Mesenchymal stem cell (in vitro differentiated cells and primary cell): ENCODE measurements around the gene GPER1.
A peak's percentile ranks its signal among the peaks of the same experiment; 100 is the strongest.

Experiments used
- DNase-seq: peaks from one replicate; pipeline ENCODE4 v3.0.0-alpha.2; 2013
- H2AFZ ChIP-seq: one replicate; pipeline ENCODE4 v1.6.1; 2013; ENCODE audit warnings: low read depth, mild to moderate bottlenecking, control low read depth, inconsistent platforms, low read length, moderate library complexity
- H2AK5ac ChIP-seq: 2 replicates; pipeline ENCODE4 v1.6.1; 2013; ENCODE audit warnings: low read length, moderate library complexity, mild to moderate bottlenecking, inconsistent platforms; ENCODE audit not compliant: severe bottlenecking
- H2BK120ac ChIP-seq: one replicate; pipeline ENCODE4 v1.6.1; 2013; ENCODE audit warnings: low read depth, mild to moderate bottlenecking, inconsistent platforms, low read length, moderate library complexity
- H2BK12ac ChIP-seq, 2 experiments: one replicate each; pipeline ENCODE4 v1.6.1; 2013; ENCODE audit warnings: inconsistent platforms in 2 of 2, low read length in 2 of 2, mild to moderate bottlenecking in 2 of 2, moderate library complexity in 2 of 2, control low read depth in 1 of 2
- H2BK15ac ChIP-seq: one replicate; pipeline ENCODE4 v1.6.1; 2013; ENCODE audit warnings: mild to moderate bottlenecking, low read depth, inconsistent platforms; ENCODE audit not compliant: poor library complexity, severe bottlenecking
- H2BK5ac ChIP-seq: 2 replicates; pipeline ENCODE4 v1.6.1; 2013; ENCODE audit warnings: low read depth, mild to moderate bottlenecking, low read length, control low read depth, inconsistent platforms; ENCODE audit not compliant: poor library complexity, severe bottlenecking
- H3K14ac ChIP-seq, 2 experiments: one replicate each; pipeline ENCODE4 v1.6.1; 2013; ENCODE audit warnings: inconsistent platforms in 2 of 2, low read length in 2 of 2, control low read depth in 1 of 2, mild to moderate bottlenecking in 1 of 2, moderate library complexity in 1 of 2
- H3K18ac ChIP-seq, 2 experiments: one replicate each; pipeline ENCODE4 v1.6.1; 2013; ENCODE audit warnings: inconsistent platforms in 2 of 2, low read length in 2 of 2, control low read depth in 1 of 2, low read depth in 1 of 2, mild to moderate bottlenecking in 1 of 2
- H3K23ac ChIP-seq, 2 experiments: one replicate each; pipeline ENCODE4 v1.6.1; 2013; ENCODE audit warnings: inconsistent platforms in 2 of 2, low read length in 2 of 2, mild to moderate bottlenecking in 2 of 2, moderate library complexity in 2 of 2, control low read depth in 1 of 2
- H3K27ac ChIP-seq: 2 replicates; pipeline ENCODE4 v1.5.1; 2013; ENCODE audit warnings: mild to moderate bottlenecking, moderate library complexity, low read length, control low read depth, inconsistent platforms; ENCODE audit not compliant: poor library complexity, severe bottlenecking
- H3K27me3 ChIP-seq, 2 experiments: 2 replicates each; pipeline versions ENCODE4 v1.6.1 to v1.7.0; 2013; ENCODE audit warnings: low read length in 2 of 2, mild to moderate bottlenecking in 2 of 2, moderate library complexity in 2 of 2, control low read depth in 1 of 2, inconsistent platforms in 1 of 2; ENCODE audit not compliant: control insufficient read depth in 1 of 2, insufficient read depth in 1 of 2
- H3K36me3 ChIP-seq, 2 experiments: 2 replicates each; pipeline versions ENCODE4 v1.6.1 to v1.7.0; 2013; ENCODE audit warnings: low read length in 2 of 2, control low read depth in 1 of 2, inconsistent platforms in 1 of 2, low read depth in 1 of 2, mild to moderate bottlenecking in 1 of 2; ENCODE audit not compliant: insufficient read depth in 2 of 2, control insufficient read depth in 1 of 2
- H3K4ac ChIP-seq, 2 experiments: one replicate each; pipeline ENCODE4 v1.6.1; 2013; ENCODE audit warnings: inconsistent platforms in 2 of 2, low read length in 2 of 2, mild to moderate bottlenecking in 2 of 2, moderate library complexity in 2 of 2, control low read depth in 1 of 2, low read depth in 1 of 2
- H3K4me1 ChIP-seq: 2 replicates; pipeline ENCODE4 v1.6.1; 2013; ENCODE audit warnings: low read depth, low read length, control low read depth; ENCODE audit not compliant: control insufficient read depth, insufficient read depth
- H3K4me2 ChIP-seq: 2 replicates; pipeline ENCODE4 v1.6.1; 2013; ENCODE audit warnings: low read length, mild to moderate bottlenecking, inconsistent platforms; ENCODE audit not compliant: poor library complexity, severe bottlenecking
- H3K4me3 ChIP-seq, 2 experiments: 2 replicates each; pipeline versions ENCODE4 v1.5.1 to v1.7.0; 2013; ENCODE audit warnings: low read length in 2 of 2, mild to moderate bottlenecking in 2 of 2, control low read depth in 1 of 2, low read depth in 1 of 2; ENCODE audit not compliant: insufficient read depth in 1 of 2
- H3K79me1 ChIP-seq: replicated peaks from 2 replicates; pipeline ENCODE4 v1.6.1; 2013; ENCODE audit warnings: mild to moderate bottlenecking, control low read depth, low read length, inconsistent platforms; ENCODE audit not compliant: poor library complexity, severe bottlenecking
- H3K9ac ChIP-seq: 2 replicates; pipeline ENCODE4 v1.7.0; 2013; ENCODE audit warnings: mild to moderate bottlenecking, low read length, moderate library complexity
- H3K9me3 ChIP-seq: 2 replicates; pipeline ENCODE4 v1.7.0; 2013; ENCODE audit warnings: mild to moderate bottlenecking, low read length; ENCODE audit not compliant: control insufficient read depth
- H4K8ac ChIP-seq: one replicate; pipeline ENCODE4 v1.6.1; 2013; ENCODE audit warnings: inconsistent platforms, mild to moderate bottlenecking, low read length, moderate library complexity
- H4K91ac ChIP-seq: one replicate; pipeline ENCODE4 v1.6.1; 2013; ENCODE audit warnings: mild to moderate bottlenecking, low read length, inconsistent platforms
- WGBS: methylation state at CpG from one replicate; pipeline ENCODE4 v1.1.7; 2013; ENCODE audit warnings: mixed read lengths; 5-methylcytosine and 5-hydroxymethylcytosine counted together

GPER1 gene

GRCh38 chr7:1080252-1080920 is 7.5 kb upstream of the GPER1 start:
- DNase-seq = peak; percentile 57
- H3K18ac ChIP-seq = peak overlapping the region in 1 of 2 experiments; percentile 9
- H3K36me3 ChIP-seq = peaks cover 0 to 37% of the 10 kb centered on the region in 2 experiments
- H2BK5ac ChIP-seq = no peak overlapping the region
- H3K4ac ChIP-seq = peak overlapping the region in 1 of 2 experiments; percentile 58
- no peak overlapping the region for H3K4me3 ChIP-seq
- peaks cover 24% of the 10 kb centered on the region for H3K4me1 ChIP-seq
- peak overlapping the region in 1 of 2 experiments; percentile 62 for H3K14ac ChIP-seq
- no peak overlapping the region for H3K23ac ChIP-seq
- H3K4me2 ChIP-seq = no peak overlapping the region
- peak overlapping the region; percentile 45 for H4K8ac ChIP-seq
- H3K79me1 ChIP-seq = peaks cover 59% of the 10 kb centered on the region
- H3K27ac ChIP-seq = no peak overlapping the region
- H2AK5ac ChIP-seq = no peak overlapping the region
- no peaks in the 10 kb centered on the region for H3K27me3 ChIP-seq
- H2BK120ac ChIP-seq = no peak overlapping the region
- no peak overlapping the region for H2AFZ ChIP-seq
- peak overlapping the region in 1 of 2 experiments; percentile 17 for H2BK12ac ChIP-seq
- H3K9ac ChIP-seq = no peak overlapping the region
- peak overlapping the region; percentile 44 for H4K91ac ChIP-seq
- WGBS = 76% methylated on average over 38 of the region's 38 CpGs
- H2BK15ac ChIP-seq = no peak overlapping the region
- no peaks in the 10 kb centered on the region for H3K9me3 ChIP-seq

DNA sequence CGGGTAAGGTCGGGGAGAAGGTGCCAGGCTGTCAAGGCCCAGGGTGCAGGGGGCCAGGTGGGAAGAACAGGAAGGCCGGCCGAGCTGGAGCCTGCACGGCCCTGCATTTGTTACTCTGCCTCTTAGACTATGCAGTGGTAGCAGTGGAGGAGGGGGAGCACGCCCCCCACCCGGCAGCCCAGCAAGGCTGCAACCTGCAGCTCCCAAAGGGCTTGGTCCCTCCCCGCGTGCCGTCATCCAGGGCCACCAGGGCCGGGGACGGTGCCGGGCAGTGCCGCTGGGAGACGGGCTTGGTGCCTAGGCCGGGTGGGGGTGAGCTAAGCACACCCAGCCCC is 7.0 kb upstream of the GPER1 start:
- H3K27ac ChIP-seq = no peak overlapping the region
- H3K4me1 ChIP-seq = peaks cover 25% of the 10 kb centered on the region
- WGBS = 80% methylated on average over 16 of the region's 16 CpGs
- no peak overlapping the region for H3K23ac ChIP-seq
- H3K14ac ChIP-seq = peak overlapping the region in 1 of 2 experiments; percentile 62
- peak overlapping the region; percentile 45 for H4K8ac ChIP-seq
- peaks cover 59% of the 10 kb centered on the region for H3K79me1 ChIP-seq
- H3K9me3 ChIP-seq = no peaks in the 10 kb centered on the region
- H4K91ac ChIP-seq = no peak overlapping the region
- no peak overlapping the region for H2BK5ac ChIP-seq
- H3K27me3 ChIP-seq = no peaks in the 10 kb centered on the region
- peak overlapping the region in 1 of 2 experiments; percentile 17 for H2BK12ac ChIP-seq
- H2AK5ac ChIP-seq = no peak overlapping the region
- H2BK120ac ChIP-seq = no peak overlapping the region
- H3K36me3 ChIP-seq = peaks cover 0 to 37% of the 10 kb centered on the region in 2 experiments
- H3K4ac ChIP-seq = peak overlapping the region in 1 of 2 experiments; percentile 58
- no peak overlapping the region for H2BK15ac ChIP-seq
- no peak overlapping the region for H3K4me2 ChIP-seq
- H3K9ac ChIP-seq = no peak overlapping the region
- DNase-seq = no peak
- H3K4me3 ChIP-seq = no peak overlapping the region
- peak overlapping the region in 1 of 2 experiments; percentile 9 for H3K18ac ChIP-seq
- H2AFZ ChIP-seq = no peak overlapping the region

GRCh38 chr7:1081336-1081735 is 6.6 kb upstream of the GPER1 start:
- Histone ChIP-seq H4K91ac (peak overlapping the region; percentile 48), H4K8ac (no peak overlapping the region), H3K4me3 (no peak overlapping the region), H3K18ac (peak overlapping the region; percentile 58 to 91), H3K27me3 (no peaks in the 10 kb centered on the region), H3K9me3 (no peaks in the 10 kb centered on the region), H2BK12ac (peak overlapping the region; percentile 67 to 88), H3K36me3 (peaks cover 0 to 33% of the 10 kb centered on the region in 2 experiments), H3K23ac (no peak overlapping the region), H3K14ac (no peak overlapping the region), H2AFZ (no peak overlapping the region), H2BK5ac (no peak overlapping the region), H2BK120ac (peak overlapping the region; percentile 6), H2AK5ac (no peak overlapping the region), H3K9ac (no peak overlapping the region), H3K4ac (no peak overlapping the region), H3K4me1 (peaks cover 27% of the 10 kb centered on the region), H2BK15ac (no peak overlapping the region), H3K79me1 (peaks cover 55% of the 10 kb centered on the region), H3K4me2 (no peak overlapping the region), H3K27ac (no peak overlapping the region)
- DNase-seq = no peak
- 88% methylated on average over 20 of the region's 20 CpGs for WGBS

DNA sequence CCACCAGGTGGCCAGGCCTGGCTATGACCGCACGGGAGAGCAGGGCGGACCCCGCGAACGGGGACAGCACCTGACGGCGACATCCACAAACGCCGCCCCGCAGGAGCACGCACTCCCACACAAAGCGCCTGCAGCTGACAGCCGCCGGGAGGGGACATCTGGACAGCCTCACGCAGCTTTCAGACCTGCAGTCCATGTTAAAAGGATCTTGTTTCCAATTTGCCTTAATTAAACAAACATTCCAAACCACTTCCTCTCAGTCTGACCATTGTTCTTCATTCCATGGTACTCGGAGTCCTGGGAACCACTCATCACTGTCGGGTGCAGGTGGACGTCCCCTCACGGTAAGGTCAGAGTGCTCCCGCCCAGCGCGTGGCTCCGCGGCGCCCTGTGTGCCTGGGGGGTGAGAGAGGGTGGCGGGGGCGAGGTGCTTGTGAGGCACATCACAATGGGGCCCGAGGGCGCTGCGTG is 5.9 kb upstream of the GPER1 start:
- DNase-seq = peak; percentile 72
- peak overlapping the region; percentile 58 to 91 for H3K18ac ChIP-seq
- H3K4ac ChIP-seq = no peak overlapping the region
- H2AK5ac ChIP-seq = no peak overlapping the region
- no peak overlapping the region for H2AFZ ChIP-seq
- peak overlapping the region; percentile 39 for H2BK15ac ChIP-seq
- peak overlapping the region in 1 of 2 experiments; percentile 37 for H3K14ac ChIP-seq
- no peak overlapping the region for H4K8ac ChIP-seq
- H3K4me3 ChIP-seq = no peak overlapping the region
- H3K36me3 ChIP-seq = peaks cover 0 to 32% of the 10 kb centered on the region in 2 experiments
- H4K91ac ChIP-seq = peak overlapping the region; percentile 48
- WGBS = 39% methylated on average over 30 of the region's 31 CpGs
- no peak overlapping the region for H3K9ac ChIP-seq
- H3K23ac ChIP-seq = peak overlapping the region in 1 of 2 experiments; percentile 68
- no peaks in the 10 kb centered on the region for H3K9me3 ChIP-seq
- H3K27me3 ChIP-seq = no peaks in the 10 kb centered on the region
- H3K4me1 ChIP-seq = peaks cover 32% of the 10 kb centered on the region
- no peak overlapping the region for H3K27ac ChIP-seq
- H2BK120ac ChIP-seq = no peak overlapping the region
- no peak overlapping the region for H3K4me2 ChIP-seq
- peak overlapping the region in 1 of 2 experiments; percentile 81 for H2BK12ac ChIP-seq
- H3K79me1 ChIP-seq = peaks cover 52% of the 10 kb centered on the region
- no peak overlapping the region for H2BK5ac ChIP-seq
